ENCODE measurements around the gene TIMMDC1.

Gene TIMMDC1

GRCh38 chr3:119457246-119457645 is 41.1 kb upstream of the TIMMDC1 start:
- H3K27ac ChIP-seq (ENCODE audit: extremely low read depth, low read depth, low read length), result no peak overlapping the region
- CTCF ChIA-PET, result no interaction called here

More at GRCh38 chr3:119457246-119457645, 41.1 kb upstream of the TIMMDC1 start:
- Histone ChIP-seq H3K4me1 (ENCODE audit: control insufficient read depth, insufficient read depth, low read length) (no peaks in the 10 kb centered on the region), H3K36me3 (ENCODE audit: control insufficient read depth in 2 of 2, insufficient read depth in 1 of 2, low read length in 2 of 2) (peaks cover 38 to 91% of the 10 kb centered on the region in 2 experiments), H3K4me3 (ENCODE audit: low read depth, low read length) (no peak overlapping the region), H3K9me3 (ENCODE audit: control insufficient read depth, insufficient read depth, low read depth, low read length) (no peaks in the 10 kb centered on the region)
- POLR2A ChIA-PET, result no interaction called here
- no peak for TF ChIP-seq ZNF202 (tag by site-specific recombination; IDR thresholded peaks at IDR 0.05; ENCODE audit: borderline replicate concordance)
- no peak for TF ChIP-seq ZNF221 (tag by site-specific recombination; IDR thresholded peaks at IDR 0.05; ENCODE audit: borderline replicate concordance)
- no peak for TF ChIP-seq ZBTB49 (tag by site-specific recombination; IDR thresholded peaks at IDR 0.05; ENCODE audit: low read depth)
- no peak for TF ChIP-seq ZNF707 (tag by site-specific recombination; IDR thresholded peaks at IDR 0.05)
- no peak for TF ChIP-seq ZNF223 (tag by site-specific recombination; IDR thresholded peaks at IDR 0.05)
- TF ChIP-seq ZNF354C (tag by site-specific recombination; IDR thresholded peaks at IDR 0.05; ENCODE audit: borderline replicate concordance, low read depth), result no peak
- TF ChIP-seq ZNF518A (tag by site-specific recombination; conservative IDR thresholded peaks at IDR 0.05; ENCODE audit: low read depth), result no peak
- no peak for TF ChIP-seq ZNF148 (tag by site-specific recombination; IDR thresholded peaks at IDR 0.05; ENCODE audit: borderline replicate concordance)
